ENCODE measurements around the gene EIF3F. TPM values are rescaled to one million over a fixed set of nuclear protein-coding genes. Genes with fewer than 3 reads are reported as not detected.

EIF3F gene
- polyA plus RNA-seq, 1 donor from 2014 or later, result 266 TPM

- Histone ChIP-seq H4K20me1 (ENCODE audit: insufficient read depth) (no peaks in the 10 kb centered on the region), H3K9me2 (ENCODE audit: insufficient read depth, low read length) (no peaks in the 10 kb centered on the region), H2AFZ (ENCODE audit: low read depth, low read length) (no peak overlapping the region), H3K9ac (ENCODE audit: low read length) (no peak overlapping the region), H3F3A (ENCODE audit: insufficient read depth, low read length, poor library complexity, severe bottlenecking) (no peaks in the 10 kb centered on the region), H3K9me3 (ENCODE audit: low read length) (no peaks in the 10 kb centered on the region), H3K36me3 (ENCODE audit: insufficient read depth, low read length) (peaks cover 14% of the 10 kb centered on the region), H3K4me2 (ENCODE audit: low read length) (no peak overlapping the region), H3K79me2 (replicated peaks; ENCODE audit: insufficient read depth, low read length) (no peaks in the 10 kb centered on the region), H3K4me3 (ENCODE audit: low read length) (no peak overlapping the region), H3K27me3 (ENCODE audit: insufficient read depth, low read depth, low read length) (no peaks in the 10 kb centered on the region), H3K27ac (ENCODE audit: low read length) (no peak overlapping the region)
- TF ChIP-seq RAD21 (conservative IDR thresholded peaks at IDR 0.05) (no peak), POLR2AphosphoS5 (IDR thresholded peaks at IDR 0.05) (no peak), SMC3 (conservative IDR thresholded peaks at IDR 0.05; ENCODE audit: poor library complexity) (no peak)
Observed at GRCh38 chr11:7994581-7995278, 7.6 kb downstream of the EIF3F start.

DNA sequence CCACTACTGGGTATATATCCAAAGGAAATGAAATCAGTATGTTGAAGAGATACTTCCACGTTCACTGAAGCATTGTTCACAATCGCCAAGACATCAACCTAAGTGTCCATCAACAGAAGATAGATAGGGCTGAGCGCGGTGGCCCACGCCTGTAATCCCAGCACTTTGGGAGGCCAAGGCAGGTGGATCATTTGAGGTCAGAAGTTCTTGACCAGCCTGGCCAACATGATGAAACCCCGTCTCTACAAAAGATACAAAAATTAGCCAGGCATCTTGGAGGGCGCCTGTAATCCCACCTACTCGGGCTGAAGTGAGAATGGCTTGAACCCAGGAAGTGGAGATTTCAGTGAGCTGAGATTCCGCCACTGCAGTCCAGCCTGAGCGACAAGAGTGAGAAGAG lies 12.7 kb downstream of the EIF3F start:
- Histone ChIP-seq H3K9ac (ENCODE audit: low read length) (no peak overlapping the region), H3K4me3 (ENCODE audit: low read length) (no peak overlapping the region), H3K27me3 (ENCODE audit: insufficient read depth, low read depth, low read length) (no peaks in the 10 kb centered on the region), H3K27ac (ENCODE audit: low read length) (no peak overlapping the region), H4K20me1 (ENCODE audit: insufficient read depth) (no peaks in the 10 kb centered on the region), H3K9me3 (ENCODE audit: low read length) (no peaks in the 10 kb centered on the region), H3K36me3 (ENCODE audit: insufficient read depth, low read length) (peaks cover 1% of the 10 kb centered on the region), H3K4me2 (ENCODE audit: low read length) (no peak overlapping the region), H3K79me2 (replicated peaks; ENCODE audit: insufficient read depth, low read length) (no peaks in the 10 kb centered on the region), H3K9me2 (ENCODE audit: insufficient read depth, low read length) (no peaks in the 10 kb centered on the region), H2AFZ (ENCODE audit: low read depth, low read length) (no peak overlapping the region), H3F3A (ENCODE audit: insufficient read depth, low read length, poor library complexity, severe bottlenecking) (no peaks in the 10 kb centered on the region)
- no peak for TF ChIP-seq TAF1 (IDR thresholded peaks at IDR 0.05; ENCODE audit: low read depth)
- TF ChIP-seq EP300 (conservative IDR thresholded peaks at IDR 0.05; ENCODE audit: poor library complexity, severe bottlenecking), result no peak
- no peak for TF ChIP-seq EZH2 (IDR thresholded peaks at IDR 0.05; ENCODE audit: borderline replicate concordance, insufficient read depth, low read length, poor library complexity, severe bottlenecking)
- TF ChIP-seq SMC3 (conservative IDR thresholded peaks at IDR 0.05; ENCODE audit: poor library complexity), result no peak
- TF ChIP-seq RAD21 (conservative IDR thresholded peaks at IDR 0.05), result no peak
- no peak for TF ChIP-seq MXI1 (conservative IDR thresholded peaks at IDR 0.05; ENCODE audit: poor library complexity, severe bottlenecking)
- TF ChIP-seq, protein P1, sequence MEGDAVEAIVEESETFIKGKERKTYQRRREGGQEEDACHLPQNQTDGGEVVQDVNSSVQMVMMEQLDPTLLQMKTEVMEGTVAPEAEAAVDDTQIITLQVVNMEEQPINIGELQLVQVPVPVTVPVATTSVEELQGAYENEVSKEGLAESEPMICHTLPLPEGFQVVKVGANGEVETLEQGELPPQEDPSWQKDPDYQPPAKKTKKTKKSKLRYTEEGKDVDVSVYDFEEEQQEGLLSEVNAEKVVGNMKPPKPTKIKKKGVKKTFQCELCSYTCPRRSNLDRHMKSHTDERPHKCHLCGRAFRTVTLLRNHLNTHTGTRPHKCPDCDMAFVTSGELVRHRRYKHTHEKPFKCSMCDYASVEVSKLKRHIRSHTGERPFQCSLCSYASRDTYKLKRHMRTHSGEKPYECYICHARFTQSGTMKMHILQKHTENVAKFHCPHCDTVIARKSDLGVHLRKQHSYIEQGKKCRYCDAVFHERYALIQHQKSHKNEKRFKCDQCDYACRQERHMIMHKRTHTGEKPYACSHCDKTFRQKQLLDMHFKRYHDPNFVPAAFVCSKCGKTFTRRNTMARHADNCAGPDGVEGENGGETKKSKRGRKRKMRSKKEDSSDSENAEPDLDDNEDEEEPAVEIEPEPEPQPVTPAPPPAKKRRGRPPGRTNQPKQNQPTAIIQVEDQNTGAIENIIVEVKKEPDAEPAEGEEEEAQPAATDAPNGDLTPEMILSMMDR (IDR thresholded peaks at IDR 0.05; ENCODE audit: poor library complexity, severe bottlenecking), result no peak
- TF ChIP-seq POLR2AphosphoS5 (IDR thresholded peaks at IDR 0.05), result no peak
- no peak for TF ChIP-seq REST (IDR thresholded peaks at IDR 0.05; ENCODE audit: borderline replicate concordance)

All from neural cell (in vitro differentiated cells).